Limb (tissue), 2 donors: Measurements from ENCODE around the gene UCKL1.
"Not testable (repeated sequence)": the region's sequence is repeated elsewhere in the genome, so short reads cannot be mapped to it uniquely, and the experiment has no call there.

ENCODE experiments used
- DNase-seq, 2 donors: peaks; one replicate each; pipeline ENCODE4 v3.0.0-alpha.2; 2016; ENCODE audit errors: extremely low spot score in 2 of 2

Gene UCKL1

DNA sequence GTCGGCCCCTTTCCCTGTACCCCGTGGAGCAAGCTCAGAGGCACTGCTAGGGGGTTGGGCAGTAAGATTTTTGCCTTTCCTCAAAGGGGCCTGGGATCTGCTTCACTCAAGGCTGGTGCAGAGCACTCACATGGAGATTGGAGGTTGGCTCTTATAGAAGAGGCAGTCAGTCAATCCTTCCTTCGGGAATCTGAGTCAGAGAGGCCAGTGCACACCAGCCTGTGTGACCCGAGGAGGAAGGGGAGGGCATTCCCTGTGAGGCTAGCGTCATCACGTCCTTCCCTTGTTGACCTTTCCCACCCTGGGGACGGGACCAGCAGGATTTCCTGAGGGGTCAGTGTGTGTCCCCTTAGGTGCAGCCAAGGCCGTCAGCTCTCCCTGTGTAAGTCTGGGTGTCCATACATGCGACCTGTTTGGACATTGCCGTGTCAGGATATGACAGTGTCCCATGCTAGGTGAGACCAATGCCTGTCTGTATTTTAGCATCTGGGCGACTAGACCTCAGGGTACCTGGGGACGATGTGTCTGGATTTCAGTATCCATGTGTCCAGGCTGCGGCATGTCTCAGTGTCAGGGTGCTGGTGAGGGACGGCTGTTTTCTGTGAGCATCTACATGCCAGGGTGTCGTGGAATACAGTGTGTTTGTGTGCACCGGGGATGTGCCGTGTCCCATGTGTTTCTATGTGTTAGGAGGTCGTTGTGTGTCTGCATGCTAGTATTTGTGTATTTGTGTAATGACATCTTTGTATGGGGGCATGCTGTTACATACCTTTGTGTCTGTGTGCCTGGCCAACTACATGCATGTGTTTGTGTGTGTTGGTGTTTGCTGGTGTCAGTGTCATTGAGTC is 16.3 kb upstream of the UCKL1 start:
- peak in 1 of 2 donors; percentile 24 for DNase-seq

DNA sequence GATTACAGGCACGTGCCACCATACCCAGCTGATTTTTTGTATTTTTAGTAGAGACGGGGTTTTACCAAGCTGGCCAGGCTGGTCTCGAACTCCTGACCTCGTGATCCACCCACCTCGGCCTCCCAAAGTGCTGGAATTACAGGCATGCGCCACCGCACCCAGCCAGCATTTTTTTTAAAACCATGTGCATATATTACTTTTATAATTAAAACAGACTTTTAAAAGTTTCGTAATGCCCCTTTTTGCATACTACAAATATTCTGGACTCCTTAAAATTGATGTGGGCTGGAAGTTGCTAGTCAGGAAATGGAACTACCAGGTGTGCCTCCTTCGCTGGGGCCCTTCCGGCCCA is 15.7 kb upstream of the UCKL1 start:
- DNase-seq: not testable (repeated sequence)

DNA sequence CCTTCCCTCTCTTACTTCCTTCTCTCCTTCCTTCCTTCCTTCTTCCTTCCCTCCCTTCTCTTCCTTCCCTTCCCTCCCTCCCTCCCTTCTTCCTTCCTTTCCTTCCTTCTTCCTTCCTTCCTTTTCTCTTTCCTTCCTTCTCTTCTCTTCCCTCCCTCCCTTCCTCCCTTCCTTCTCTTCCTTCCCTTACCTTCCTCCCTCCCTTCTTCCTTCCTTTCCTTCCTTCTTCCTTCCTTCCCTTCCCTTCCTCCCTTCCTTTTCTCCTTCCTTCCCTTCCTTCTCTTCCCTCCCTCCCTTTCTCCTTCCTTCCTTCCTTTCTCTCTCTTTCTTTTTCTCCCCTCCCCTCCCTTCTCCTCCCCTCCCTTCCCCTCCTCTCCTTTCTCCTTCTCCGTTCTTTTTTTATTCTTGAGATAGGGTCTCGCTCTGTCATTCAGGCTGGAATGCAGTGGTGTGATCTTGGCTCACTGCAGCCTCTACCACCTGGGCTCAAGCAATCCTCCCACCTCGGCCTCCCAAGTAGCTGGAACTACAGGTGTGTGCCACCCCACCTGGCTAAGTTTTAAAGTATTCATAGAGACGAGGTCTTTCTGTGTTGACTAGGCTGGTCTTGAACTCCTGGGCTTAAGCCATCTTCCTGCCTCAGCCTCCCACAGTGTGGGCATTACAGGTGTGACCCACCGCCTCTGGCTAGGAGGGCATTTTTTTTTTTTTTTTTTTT is 14.7 kb upstream of the UCKL1 start:
- DNase-seq: no peak

DNA sequence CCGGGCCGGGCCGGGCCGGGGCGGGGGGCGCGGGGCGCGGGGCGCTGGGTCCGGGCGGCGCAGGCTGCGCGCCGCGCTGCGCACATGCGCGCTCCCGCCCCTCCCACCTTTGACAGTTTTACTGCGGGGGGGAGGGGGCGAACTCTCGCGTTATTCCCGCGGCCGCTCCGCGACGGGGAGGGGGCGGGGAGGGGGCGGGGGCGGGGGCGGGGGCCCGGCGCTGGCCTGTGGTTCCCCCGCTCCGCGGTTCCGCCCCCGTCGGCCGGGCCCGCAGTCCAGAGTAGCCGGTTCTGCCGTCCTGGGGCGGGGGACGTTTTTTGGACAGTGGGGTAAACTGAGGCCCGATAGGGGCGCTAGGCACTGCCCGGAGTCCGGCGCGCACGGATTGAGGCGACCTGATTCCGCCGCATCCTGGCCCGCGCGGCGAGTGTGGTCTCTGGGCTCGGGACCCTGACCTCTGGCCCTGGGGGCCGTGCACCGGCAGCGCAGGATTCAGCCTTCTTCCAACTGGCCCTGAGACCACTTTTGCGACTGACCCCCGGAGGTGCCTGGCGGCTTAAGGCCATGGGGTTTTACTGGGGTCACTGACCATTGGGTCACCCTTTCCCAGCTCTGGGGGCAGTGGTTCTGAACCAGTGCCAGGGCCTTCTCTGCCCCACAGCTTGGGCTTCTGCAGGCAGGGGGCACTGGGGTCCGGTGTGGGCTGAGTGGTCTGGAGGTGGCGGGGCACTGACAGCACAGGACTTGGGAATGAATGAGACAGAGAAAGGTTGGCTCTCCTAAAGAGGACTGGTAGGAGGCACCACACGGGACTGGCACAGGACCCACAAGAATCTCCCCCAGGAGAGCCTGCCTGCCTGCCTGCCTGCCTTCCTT is 13.9 kb upstream of the UCKL1 start, which contains the start of gene ZNF512B:
ZNF512B (minus strand) TSS at position 93 of the 876 bp plus-strand sequence. CDS start 1,980 bp downstream, outside the sequence.
- peak in 1 of 2 donors; percentile 90 for DNase-seq

DNA sequence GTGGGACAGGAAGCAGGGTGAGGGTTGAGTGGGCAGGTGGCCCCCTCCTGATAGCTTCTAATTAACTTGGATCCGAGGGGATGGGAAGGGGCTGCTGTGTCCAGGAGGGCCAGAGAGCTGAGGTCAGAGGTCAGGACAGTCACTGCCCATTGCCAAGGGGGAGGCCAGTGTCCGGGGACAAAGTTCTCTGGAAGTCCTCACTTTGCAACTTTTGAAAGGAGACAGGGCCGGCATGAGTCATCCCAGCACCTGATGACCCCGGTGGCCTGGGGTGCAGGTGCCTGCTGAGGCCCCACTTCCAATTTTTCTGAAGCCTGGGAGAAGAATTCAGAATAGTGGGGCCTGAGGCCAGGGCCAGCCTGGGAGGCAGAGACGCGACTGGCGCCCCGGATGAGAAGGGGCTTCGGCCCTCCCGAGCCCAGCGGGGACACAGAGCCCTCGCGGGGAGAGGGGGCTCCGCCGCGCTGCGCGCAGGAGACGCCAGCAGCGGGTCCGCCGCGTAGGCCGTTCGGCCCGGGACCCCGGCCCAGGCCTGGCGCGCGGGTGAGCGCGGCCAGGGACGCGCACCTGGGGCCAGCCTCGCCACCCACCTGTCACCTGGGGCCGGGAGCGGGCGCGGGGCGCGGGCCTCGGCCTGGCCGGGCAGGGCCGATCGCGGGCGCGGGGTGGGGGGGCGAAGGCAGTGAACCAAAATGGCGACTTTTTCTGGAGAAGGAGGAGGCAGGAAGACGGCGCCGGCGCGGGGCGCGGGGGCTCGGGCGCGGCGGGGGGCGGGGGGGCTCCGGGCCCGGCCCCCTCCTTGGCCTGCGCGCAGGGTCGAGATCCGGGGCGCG is 12.9 kb upstream of the UCKL1 start:
- DNase-seq: peak in 1 of 2 donors; percentile 80

DNA sequence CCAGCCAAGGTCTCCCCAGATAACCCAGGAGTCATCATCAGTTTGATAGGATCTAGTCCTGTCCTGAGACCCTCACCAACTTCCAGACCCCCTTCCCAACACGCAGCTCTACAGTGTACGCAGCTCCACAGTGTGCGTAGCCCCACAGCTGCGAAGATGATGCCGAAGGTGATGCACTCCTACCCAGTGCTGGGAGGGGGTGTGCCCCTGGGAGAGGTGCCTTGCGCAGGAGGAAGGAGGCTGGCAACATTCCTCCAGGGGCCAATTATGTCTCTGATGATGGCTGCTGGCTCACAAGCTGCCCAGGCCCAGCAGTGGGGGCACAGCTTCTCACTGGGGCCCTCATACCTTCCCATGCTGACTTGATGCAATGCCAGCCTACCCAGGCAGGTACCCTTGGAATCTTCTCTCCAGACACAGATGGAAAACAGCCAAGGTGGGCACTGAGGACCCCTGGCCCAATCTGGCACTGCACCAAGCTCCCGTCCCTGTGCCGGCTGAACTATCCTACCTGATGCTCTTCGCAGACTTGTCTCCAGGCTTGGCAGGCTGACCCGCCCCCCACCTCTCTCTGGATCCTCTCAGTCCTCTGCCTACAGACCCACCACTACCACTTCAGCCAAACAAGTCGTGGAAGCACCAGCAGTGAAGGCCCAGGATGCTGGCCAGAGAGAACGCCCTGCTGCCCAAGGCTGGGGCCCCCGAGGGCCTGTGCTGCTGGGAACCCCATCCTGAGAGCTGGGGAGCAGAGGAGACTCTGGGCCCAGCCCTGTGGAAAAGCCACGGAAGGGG is 12.1 kb upstream of the UCKL1 start:
- peak in 1 of 2 donors; percentile 35 for DNase-seq

DNA sequence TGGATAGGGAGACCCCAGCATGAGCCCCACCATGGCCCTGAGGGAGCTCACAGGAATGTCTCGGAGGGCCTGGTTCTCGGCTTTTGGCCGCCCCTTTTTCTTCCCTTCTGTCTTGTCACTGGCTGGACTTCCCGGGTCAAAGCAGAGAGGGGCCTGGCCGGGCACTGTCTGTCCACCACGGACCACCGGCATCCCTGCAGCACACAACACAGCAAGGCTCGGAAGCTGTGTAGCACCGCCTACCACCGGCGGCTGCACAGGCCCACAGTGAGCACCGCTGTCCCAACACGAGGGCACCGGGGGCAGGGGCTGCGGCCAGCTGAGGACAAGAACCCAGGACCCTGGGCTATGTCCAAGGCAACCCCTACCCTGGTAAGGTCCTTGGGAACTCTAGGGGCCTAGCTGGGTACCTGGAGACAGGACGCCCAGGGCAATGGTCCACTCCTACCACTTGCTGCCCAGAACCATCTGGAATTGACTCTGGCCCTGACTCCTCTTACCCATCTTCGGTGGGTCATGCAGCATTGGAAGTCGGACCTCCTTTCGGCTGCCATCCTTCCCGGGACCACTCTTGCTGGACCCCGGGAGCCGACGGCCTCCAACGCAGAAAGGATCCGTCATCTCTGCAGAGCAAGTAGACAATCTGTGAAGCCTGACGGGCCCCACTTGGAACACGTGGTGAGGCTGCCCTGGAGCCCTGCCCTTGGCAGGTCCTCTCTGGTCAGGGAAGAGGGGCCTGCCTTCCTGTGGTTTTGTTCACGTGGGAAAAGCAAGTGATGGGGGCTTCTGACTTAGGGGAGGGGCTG is 11.3 kb upstream of the UCKL1 start:
- peak in 1 of 2 donors; percentile 30 for DNase-seq

DNA sequence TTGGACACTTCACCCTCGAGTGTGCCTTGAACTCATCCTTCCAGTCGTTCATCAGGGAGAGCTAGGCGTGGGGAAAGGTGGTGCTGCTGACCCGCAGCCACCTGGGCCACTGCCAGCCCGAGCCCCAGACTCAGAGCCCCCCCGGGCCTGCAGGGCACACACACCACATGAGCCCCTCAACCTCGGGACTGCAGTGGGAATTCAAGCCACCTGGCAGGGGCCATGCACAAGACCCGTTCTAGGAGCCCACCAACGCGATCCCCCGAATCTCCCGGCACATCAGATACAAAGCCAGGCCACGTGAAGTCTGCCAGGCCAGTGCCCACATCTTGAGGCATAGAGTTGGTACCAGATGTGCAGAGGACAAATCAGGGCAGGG is 10.7 kb upstream of the UCKL1 start:
- peak in 1 of 2 donors; percentile 25 for DNase-seq

DNA sequence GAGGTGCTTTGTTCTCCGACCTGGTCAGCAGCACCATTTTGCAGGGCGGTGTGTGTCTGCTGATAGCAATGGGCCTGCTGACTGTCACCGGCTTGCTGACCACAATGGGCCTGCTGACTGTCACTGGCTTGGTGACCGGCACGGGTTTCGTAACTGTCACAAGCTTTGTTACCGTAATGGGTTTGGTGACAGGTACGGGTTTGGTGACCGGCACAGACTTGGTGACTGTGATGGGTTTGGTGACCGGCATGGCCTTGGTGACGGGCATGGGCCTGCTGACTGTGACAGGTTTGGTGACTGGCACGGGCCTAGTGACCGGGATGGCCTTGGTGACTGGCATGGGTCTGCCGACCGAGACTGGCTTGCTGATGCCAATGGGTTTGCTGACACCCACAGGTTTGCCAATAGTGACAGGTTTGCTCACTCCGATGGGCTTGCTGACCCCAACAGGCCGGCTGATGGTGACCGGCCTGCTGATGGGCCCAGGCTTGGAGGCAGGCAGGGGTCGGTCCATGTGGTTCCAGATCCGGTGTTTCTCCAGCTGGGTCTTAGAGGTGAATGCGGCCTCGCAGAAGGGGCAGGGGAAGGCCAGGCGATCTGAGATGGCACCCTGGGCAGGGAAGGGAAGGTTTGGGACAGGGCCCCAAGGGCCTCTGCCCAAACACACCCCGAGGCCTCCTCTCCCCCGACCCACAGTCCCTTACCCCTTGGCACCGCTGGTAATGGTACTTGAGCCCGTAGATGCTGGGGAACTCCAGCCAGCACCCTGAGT is 10.1 kb upstream of the UCKL1 start:
- DNase-seq: no peak

DNA sequence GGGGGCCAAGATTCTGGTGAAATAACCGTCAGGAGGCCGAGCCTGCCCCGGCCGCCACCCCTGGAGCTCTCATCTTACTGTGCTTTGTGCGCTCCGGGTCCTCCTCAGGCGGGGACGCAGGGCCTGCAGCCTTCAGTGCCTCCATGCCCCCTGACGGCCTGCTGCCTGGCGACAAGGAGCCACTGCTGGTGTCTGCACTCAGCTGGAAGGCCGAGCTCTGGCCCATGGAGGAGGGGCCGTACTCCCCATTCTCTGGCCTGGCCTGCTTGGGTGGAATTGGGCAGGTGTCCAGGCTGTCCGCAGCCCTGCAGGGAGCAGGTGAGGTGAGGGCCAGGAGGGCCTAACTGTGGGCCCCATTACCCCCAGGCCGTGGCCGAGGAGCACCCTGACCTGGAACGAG is 8.2 kb upstream of the UCKL1 start:
- no peak for DNase-seq

DNA sequence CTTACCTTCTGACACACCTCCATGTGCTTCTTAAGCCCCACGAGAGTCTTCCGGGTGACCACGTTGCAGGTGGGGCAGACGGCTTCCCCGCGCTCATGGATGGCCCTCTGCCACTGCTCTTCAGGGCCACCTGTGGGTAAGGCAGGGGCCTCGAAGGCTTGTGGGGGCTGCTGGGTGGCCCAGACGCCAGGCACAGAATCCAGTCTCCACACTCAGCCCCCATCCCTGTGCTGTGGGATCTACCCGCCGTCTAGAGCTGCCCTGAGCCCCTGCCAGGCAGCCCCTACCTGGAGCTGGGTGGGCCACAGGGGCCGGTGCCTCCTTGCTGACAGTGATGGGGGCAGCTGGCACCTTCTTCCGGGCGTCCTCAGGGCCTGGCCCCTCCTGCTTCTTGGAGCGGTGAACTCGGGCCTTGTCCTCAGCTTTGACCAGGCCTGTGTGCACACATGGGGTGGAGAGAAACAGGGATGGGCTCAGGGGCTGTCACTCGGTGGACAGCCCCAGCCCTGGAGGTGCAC is 7.6 kb upstream of the UCKL1 start:
- DNase-seq: no peak

DNA sequence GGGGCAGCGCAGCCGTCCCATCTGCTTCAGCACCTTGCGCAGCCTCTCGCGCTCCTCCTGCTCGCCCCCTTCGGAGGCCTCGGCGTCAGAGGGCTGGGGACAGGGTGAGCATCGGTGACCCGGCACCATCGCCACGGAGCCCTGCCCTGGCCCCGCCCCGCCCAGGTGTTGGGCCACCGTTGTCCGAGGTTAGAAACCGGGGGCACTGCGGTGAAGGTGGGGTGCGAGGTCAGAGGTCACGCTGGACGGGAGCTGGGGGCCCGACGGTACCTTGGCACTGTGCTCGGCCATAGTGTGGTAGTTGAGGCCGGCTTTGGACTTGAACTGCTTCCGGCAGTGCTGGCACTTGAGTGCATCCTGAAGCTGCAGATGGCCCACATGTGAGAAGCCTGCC is 7.1 kb upstream of the UCKL1 start:
- DNase-seq: no peak

DNA sequence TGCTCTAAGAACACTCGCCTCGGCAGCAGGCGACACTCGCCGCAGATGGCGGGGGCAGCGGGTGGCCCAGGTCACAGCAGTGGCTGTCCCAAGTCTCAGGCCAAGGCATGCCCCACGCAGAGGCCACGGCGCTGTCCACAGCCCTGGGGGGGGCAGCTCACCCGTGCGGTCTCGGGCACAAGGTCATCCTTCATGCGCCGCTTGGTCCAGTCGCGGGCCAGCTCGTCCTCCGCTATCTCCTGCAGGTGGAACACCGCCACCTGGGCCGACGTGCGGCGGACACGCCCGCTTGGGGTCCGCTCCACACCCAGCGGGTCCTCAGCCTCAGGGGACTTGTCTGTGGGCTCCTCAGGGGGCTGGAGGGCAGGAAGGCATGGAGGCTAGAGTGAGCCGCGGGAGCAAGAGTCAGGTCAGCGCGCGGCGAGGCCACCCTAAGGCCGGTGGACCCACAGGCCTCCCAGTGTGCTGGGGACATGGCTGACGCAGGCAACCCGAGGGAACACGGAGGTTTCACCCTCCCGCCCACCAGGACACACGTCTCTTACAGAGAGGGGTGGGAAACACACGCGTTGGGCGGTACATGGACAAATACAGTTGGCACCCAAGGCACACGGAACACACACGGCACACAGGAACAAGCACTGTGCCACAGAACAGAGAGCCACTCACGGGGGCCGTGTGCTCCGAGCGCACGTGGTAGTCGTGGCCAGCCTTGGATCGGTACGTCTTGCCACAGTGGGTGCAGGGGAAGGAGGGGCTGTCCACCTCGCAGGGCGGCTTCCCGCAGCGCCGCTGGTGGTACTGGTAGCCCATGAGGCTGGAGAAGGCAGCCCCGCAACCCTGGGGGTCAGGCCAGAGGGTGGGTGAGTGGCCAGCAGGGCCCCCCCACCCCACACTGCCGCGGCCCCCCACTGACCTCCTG is 6.5 kb upstream of the UCKL1 start:
- DNase-seq: no peak

DNA sequence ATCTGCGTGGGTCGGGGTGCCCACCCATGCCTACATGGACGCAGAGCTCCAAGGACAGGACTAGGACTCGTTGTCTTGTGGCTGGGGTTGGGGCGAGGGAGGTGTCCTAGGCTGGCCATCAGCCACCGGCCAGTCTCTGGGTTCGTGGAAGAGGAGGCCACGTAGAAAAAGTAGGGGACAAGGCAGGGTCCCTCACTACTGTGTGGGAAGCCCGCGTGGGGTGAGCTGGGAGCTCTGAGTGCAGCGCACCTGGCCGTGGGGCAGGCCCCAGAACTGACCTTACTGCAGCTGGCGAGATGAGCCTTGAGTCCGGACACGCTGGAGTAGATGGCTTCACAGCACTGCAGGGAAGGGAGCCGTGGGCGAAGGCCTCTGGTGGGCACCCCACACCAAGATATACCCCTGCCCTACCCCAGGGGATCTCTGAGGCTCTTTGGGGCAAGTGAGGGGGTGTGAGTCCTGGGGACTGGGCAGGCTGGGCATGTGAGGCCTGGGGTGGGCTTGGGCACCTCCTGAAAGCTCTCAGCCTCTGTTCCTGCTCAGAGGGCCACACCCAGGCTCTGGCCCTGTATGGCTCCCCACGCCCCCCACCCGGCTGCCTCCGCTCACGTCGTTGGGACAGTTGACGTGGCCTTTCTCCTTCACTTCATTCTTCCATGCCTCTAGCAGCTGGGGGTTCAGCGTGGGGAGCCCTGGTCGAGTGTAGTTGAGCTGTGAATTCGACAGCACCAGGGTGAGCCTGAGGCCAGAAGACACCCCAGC is 5.6 kb upstream of the UCKL1 start:
- no peak for DNase-seq

DNA sequence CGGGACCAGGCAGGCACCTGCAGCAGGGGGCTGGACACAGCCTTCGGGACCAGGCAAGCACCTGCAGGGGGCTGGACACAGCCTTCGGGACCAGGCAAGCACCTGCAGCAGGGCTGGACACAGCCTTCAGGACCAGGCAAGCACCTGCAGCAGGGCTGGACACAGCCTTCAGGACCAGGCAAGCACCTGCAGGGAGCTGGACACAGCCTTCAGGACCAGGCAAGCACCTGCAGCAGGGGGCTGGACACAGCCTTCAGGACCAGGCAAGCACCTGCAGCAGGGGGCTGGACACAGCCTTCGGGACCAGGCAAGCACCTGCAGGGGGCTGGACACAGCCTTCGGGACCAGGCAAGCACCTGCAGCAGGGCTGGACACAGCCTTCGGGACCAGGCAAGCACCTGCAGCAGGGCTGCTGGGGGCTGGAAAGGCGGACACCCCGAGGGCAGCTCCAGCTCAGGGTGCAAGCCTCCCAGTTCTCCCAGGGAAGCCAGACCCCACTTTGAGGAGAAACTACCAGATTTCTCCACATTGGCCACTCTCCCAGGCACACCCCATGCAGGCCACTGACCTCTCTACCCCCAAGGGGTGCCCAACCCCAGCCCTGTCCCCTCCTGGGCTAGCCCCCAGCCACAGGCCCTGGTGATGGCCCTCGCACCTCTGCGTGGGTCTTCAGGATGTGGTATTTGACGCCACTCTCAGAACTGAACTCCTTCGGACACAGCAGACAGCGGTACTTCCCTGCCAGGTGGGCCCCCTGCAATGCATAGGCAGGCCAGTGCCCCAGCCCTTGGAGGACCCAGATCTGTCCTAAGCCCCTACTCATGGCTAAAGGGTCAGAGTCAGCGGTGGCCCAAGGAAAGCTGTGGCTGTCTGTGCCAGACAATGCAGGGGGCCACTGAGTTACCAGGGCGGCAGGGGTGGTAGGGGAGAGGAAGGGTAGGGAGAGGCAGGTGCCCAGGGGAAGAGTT is 4.7 kb upstream of the UCKL1 start:
- not testable (repeated sequence) for DNase-seq
